G401 (cell line): ENCODE data around the gene TBRG4. TPM values are rescaled to one million over a fixed set of nuclear protein-coding genes. Genes with fewer than 3 reads are reported as not detected.
"Not testable (repeated sequence)": the region's sequence is repeated elsewhere in the genome, so short reads cannot be mapped to it uniquely, and the experiment has no call there.

ENCODE experiments used
- DNase-seq: peaks from one replicate; pipeline ENCODE4 v3.0.0-alpha.2; 2015; ENCODE audit warnings: low spot score
- in situ Hi-C: cut with HindIII; loops from 2 replicates; pipeline ENCODE4 v1.10.0; 2016; ENCODE audit warnings: low sequenced_read_pairs, mixed read lengths
- total RNA-seq: library from RNA; depleted of rRNA; stranded (reverse); fragments of >200 nt; shearing (Covaris generic); gene quantifications from 2 replicates; pipeline ENCODE4 v1.2.3, GENCODE V29; 2014

Gene TBRG4
- total RNA-seq, 1 experiment from 2014 or later = 136 TPM

DNA sequence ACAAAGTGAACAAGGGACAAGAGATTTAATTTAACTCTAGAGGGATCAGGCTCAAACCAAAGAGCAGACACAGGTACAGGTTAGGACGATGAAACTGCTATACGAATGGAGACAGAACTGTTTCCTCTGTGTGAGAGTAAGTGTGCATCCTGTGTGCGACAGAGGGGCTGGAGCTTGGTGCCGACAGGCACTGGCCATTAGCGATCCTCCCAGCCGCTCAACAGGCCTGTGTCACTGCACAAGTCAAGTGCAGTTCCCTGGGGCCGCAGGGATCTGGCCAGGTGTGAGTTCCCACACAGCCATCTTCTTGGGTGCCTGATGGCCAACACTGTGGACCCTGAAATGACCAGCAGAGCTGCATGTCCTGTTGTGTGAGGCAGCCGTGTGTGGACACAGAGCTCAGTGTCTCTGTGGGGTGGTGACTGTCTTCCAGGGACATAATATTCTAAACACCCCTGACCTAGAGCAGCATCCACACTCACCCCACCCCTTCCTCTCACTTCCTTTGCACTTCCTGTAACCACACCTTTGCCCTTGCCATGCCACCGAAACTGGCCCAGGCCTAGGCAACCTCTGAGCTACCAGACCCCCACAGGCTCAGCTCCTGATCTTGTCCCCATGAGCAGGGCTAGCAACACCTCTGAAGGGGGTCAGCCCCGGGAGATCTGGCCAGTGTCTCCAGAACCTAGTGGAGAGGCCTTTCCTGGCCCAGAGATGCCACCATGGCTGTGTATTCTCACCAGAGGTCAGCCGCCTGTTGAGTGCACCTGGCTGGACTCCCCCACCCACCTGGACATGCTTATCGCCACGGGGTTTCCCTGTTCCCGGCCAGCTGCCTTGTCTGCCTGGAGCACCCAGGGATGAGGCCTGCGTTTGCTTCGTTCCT lies 11.7 kb upstream of the TBRG4 start:
- in situ Hi-C loops = no loop called here
- no peak for DNase-seq

DNA sequence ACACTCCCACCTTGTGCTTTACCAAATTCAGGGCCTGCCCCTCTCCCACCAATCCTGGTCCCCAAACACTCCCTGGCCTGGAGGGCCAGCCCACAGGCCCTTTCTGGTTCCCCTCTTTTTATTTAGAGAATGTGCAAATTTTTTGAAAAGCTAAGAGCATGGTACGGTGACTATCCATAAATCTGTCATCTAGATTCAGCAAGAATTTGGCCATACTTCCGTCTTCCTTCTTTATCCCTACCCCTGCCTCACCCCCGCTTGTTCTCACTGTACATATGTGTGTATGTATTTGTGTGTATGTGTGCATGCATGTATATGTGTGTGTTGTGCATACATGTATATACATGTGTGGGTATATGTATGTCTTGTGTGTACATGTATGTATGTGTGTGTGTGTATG lies 8.1 kb upstream of the TBRG4 start:
- in situ Hi-C loops = no loop called here
- DNase-seq = no peak

DNA sequence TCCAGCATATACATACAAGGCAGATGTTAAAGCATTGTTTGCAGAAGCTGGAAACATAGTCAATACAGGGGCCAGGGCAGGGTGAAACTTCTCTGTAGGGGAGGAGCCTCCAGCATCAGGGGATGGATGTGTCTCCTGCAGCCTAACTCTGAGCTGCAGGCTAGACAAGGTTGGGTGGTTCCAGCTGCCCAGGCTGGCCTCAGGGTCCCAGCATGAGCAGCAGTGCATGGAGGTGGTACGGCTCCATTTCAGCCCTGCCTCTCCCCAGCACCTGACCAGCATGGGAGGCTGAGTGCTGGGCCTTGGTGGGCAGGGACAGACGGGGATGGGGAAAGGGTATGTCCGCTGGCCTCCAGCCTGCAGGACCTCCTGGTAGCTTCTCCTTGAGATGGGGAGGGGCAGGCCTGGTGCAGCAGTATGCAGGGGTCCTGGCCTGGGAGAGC lies 7.4 kb upstream of the TBRG4 start:
- in situ Hi-C loops = no loop called here
- DNase-seq = no peak

DNA sequence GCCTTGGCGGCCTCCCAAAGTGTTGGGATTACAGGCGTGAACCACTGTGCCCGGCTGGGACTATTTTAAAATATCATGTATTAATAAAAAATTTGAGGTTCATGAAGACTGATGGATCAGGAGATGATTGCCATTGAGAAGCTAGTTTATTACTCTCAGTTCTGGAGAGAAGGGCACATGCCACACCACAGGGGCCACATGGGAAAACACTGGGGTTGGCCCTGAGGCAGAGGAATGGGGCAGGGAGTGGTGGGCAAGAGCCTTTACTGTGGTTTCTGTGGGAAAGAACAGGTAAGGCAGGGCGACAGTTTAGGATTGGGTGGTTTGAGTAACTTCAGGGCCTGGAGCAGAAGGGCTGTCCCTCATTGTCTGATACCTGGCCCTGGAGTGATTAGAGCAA lies 6.8 kb upstream of the TBRG4 start:
- in situ Hi-C loops = no loop called here
- DNase-seq = no peak

DNA sequence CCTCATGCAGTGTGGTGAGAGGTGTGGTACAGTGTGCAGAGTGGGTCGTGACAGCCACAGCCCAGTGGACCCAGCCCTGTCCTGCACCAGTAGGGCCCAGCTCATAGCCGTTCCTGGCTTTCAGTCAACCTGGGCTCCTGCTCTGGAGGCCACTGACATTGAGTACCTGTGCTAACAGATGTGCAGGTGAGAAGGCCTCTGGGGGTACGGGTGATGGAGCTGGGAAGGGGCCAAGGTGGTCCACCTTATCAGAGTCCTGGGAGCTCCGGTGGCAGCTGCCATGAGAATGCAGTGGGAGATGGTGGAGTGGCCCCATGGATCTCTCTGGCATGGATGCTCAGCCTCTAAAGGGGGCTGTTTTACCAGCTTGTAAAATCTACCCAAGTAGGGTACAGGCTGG lies 6.1 kb upstream of the TBRG4 start:
- in situ Hi-C loops = no loop called here

DNA sequence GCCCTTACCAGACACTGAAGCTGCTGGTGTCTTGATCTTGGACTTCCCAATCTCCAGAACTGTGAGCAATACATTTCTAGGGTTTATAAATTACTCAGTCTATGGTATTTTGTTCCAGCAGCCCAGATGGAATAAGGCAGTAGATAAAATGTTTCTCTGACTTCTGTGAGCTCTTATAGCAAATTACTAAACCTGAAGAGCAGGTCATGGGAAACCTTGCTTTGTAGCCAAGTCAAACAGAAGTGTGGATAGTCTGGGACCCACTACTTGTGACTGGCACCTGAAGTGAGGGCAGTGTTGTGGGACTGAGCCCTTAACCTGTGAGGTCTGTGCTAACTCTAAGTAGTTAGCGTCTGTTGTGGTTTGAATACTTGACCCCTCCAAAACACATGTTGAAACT lies 4.6 kb upstream of the TBRG4 start:
- DNase-seq = no peak
- in situ Hi-C loops = no loop called here

More for the DNA sequence above, 6.1 kb upstream of the TBRG4 start:
- no peak for DNase-seq

DNA sequence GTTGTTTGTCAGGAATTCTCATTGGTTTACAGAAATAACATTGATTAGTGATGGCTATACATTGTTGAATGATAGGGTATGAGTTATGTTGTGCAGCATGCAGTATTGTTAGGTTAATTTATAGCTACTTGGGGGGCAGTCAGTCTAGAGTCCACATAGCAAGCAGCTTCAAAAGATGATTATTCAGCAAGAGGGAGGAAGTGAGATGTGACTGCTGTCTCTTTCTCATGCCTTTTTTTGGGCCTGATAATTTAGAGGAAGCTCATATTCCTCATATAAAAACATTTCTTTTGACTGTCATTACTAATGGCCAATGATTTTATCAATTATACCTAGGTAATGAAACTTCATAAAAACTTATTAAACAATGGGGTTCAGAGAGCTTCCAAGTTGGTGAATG lies 3.4 kb upstream of the TBRG4 start:
- in situ Hi-C loops = no loop called here
- DNase-seq = no peak

DNA sequence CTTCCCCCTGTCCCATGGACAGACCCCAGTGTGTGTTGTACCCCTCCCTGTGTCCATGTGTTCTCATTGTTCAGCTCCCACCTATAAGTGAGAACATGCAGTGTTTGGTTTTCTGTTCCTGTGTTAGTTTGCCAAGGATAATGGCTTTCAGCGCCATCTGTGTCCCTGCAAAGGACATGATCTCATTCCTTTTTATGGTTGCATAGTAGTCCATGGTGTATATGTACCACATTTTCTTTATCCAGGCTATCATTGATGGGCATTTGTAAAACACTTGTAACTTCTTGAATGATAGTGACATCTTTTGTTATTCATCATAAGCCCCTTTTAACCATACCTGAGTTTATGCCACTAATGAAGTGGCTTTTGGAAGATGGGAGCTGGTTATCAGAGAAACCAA lies 2.8 kb upstream of the TBRG4 start:
- in situ Hi-C loops, DNase-seq: not testable (repeated sequence)

DNA sequence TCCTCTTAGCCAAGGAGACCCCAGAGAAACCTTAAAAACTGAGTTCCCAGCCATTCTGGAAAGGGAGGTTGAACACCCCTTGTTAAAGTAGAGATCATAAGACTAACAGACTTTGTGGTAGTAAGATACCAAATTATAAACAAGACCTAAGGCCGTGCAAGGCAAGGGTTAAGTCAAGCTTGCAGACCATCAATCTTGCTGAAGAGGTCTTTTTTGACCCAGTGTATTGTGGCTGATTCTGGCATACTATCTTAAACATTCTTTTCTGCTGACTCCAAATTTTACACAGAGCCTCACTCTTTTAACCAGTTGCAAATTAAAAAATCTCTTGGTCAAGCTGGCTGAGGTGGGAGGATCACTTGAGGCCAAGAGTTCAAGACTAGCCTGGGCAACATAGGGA lies 1.2 kb upstream of the TBRG4 start:
- in situ Hi-C loops = no loop called here
- no peak for DNase-seq

DNA sequence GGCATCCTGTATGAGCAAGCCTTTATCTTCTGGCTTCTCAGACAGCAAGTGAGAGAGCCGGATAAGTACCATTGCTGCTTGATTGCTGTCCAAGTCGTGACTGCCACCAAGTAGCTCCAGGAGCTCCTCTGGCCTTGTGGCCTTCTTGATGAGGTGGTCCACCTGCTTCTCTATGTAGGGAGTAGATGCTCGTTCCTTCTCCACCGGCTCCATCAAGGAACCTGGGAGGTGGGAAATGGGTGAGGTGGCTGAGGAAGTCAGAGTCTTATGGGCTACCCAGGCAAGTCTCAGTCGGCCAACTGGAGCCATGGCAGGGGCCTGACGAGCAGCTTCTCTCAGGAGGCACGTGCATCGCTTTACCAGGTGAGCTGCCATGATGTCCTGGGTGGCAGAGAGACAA lies 2.6 kb downstream of the TBRG4 start:
- in situ Hi-C loops = no loop called here
- DNase-seq = no peak

DNA sequence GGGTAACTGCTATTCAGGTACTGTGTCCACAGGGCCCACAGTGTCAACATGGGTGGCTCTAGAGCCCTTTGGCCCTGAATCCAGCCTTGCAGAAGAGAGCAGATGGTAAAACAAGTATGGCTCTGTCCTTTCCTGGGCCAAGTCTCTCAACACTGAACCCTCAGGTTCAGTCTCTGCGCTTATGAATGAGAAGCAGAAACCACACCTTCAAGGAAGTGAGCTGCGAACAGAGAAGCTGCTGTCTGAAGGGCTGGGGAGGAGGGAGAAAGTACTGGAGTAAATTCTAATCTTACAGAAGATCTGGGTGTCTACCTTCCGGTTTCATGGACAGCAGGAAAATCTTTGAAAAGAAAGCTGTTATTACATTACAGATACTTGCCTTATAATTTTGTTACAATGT lies 4.1 kb downstream of the TBRG4 start:
- no peak for DNase-seq
- in situ Hi-C loops = no loop called here

DNA sequence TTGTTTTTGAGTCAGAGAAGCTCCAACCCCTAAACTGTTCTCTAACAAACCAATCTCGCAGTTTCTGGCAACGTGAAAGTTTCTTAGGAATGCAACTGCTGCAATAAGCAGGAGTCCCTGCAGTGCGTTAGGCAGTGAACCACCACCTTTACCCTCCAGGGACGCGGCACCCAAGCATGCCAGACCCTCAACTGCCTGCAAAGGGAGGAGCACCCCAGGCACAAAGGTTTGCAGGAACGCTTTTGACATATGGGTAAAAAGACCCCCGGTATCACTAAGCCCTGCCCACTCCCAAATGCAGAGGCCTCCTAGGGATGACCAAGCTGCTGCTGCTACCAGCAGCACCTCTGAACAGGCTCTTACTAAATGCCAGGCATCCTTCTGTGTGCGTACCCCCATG lies 4.7 kb downstream of the TBRG4 start:
- in situ Hi-C loops = no loop called here
- DNase-seq = no peak

DNA sequence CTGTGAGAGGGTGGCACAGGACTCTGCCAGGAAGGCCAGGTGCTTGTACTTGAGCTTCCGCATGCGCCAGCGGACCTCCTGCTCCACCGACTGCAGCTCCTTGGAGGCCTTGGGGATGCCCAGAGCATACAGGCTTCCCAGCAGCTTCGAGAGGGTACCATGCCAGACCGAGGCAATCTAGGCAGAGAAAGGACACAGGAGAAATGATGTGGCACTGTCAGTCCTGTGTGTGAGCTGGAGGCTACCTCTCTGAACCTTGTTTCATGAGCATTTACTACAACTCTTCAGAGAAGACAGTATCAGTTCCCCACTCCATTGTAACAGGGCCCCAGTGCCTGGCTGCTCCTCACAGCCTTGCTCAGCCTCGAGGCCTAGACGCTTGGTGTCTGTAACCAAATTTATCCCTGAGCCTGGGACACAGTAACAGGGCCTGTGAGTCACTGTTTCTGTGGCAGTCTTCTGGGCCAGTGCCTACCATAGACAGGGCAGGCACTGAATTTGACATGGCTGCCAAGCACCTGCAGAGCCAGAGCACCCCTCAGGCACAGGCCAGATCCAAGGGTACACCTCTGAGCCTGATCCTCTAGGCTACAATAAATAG lies 5.8 kb downstream of the TBRG4 start:
- DNase-seq = no peak
- in situ Hi-C loops = no loop called here

DNA sequence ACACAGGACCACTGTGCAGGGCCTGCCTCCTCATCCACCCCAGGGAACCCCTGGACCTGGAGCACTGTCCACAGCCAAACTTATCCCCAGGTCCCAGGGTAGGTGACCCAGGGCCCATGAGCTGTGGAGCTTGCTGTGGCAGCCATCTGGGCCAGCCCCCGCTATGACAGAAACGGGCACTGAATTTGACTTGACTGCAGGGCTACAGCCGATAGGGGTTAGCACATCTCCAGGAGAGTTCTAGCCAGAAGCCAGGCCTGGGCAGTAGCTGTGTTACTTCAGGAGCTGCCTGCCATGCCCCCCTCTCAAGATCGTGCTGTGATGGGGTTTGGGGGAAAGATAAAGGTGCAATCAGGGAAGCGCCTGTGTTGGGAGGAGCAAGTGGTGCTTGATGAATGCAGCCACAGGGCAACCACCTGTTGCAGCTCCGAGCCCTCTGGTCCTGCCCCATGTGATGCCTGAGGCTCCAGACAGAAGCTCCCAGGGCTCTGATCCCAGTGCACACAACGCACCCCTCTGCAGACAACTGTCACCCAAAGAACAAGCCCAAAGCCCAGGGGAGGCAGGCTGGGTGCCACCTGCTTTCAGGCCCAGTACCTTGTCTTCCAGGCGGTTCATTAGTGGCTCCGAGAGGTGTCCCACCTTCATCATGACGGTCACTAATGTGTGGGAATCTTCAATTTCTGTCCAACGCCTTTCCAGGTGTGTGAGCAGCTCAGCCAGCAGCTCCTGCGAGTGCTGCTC lies 6.5 kb downstream of the TBRG4 start:
- no peak for DNase-seq
- in situ Hi-C loops = no loop called here

DNA sequence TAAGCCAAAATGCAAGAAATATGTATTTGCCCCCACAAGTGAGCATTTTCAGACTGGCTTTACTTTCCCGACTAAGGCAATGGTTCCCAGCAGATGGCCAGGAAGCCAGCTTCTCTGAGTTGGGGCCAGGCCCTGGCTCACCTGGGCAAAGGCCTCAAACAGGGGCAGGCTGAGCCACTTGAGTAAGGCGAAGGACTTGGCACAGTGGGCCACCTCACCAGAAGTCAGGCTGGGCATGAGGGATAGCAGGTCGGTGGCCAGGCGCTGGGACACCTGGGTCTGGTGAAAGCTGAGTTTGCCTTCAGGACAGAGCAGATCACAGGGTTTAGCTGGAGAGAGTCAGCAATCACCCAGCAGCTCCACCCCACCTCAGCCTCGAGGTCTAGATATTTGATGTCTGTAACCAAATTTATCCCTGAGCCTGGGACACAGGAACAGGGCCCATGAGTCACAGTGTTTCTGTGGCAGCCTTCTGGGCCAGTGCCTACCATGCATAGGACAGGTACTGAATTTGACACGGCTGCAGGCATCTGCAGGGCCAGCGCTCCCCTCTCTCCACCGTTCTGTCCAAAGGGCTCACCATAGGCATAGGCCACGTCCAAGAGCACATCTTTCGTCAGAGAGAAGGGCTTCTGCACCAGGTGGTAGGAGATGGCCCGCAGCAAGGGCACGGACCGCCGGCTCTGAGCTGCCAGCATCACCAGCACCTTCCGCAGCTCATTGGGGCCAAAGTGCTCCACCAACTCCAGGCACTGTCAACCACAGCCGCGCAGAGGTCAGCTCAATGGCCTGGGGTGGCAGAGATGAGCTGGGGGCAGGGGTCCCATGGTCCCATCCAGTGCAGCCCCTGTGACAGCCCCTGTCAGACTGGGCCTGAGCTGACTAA lies 7.3 kb downstream of the TBRG4 start:
- in situ Hi-C loops = no loop called here
- no peak for DNase-seq

DNA sequence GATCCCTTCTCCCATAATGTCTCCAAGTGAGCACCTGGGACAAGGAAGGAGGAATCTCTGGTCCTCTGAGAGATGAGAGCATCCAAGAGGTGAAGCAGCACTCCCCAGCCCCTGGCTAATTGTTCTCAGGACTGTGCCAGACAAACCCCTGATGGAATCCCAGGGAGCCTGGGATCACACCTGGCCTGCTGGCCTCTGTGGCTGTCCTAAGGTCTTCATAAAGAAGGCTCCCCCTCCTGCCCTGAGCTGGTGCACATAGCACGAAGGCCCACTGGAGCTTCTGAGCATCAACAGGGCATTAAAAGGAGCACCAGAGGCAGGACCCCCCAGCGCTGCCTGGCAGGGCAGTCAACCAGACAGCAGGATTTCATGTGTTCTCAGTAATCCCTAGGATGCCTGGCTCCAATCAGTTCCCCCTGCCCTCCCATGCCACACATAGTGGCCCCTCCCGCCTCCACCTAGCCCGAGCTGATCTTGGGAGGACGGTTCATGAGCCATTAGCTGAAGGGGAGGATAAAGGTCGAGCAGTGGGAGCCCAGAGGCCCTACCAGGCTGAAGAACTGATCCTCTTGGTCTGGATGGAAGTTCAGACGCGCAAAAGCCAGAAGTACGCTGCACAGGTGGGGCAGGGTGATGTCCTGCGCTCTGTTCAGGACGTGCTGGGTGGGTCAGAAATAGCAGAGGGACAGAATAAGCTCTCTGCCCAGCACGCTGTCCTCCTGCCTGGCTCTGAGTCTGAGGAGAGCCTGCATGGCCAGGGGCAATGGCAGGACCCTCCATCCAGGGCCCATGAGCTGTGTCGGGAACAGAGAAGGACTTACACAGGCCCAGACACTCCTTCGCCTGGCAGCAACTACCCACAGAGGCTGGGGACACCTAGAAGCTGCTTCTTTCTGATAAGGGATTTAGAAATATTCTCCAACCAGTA lies 8.4 kb downstream of the TBRG4 start:
- DNase-seq = no peak
- in situ Hi-C loops = no loop called here

DNA sequence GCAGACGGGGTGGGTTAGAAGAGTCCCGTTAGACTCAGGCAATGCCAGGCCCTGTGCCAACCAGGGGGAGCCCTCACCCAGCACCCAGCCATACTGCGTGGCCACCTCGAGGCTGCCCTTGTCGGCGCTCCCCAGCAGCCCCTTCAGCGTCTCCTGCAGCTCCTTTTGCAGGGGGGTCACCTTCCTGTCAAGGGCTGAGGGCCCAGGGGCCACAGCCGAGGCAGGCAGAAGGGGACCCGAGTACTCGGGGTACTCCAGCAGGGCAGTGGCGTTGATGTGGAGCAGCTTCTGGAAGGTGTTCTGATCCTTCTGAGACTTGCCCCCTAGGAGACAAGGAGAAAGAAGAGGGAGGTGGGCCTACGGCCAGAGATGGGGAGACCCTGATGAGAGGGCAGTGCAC lies 9.7 kb downstream of the TBRG4 start:
- no peak for DNase-seq
- in situ Hi-C loops = no loop called here

DNA sequence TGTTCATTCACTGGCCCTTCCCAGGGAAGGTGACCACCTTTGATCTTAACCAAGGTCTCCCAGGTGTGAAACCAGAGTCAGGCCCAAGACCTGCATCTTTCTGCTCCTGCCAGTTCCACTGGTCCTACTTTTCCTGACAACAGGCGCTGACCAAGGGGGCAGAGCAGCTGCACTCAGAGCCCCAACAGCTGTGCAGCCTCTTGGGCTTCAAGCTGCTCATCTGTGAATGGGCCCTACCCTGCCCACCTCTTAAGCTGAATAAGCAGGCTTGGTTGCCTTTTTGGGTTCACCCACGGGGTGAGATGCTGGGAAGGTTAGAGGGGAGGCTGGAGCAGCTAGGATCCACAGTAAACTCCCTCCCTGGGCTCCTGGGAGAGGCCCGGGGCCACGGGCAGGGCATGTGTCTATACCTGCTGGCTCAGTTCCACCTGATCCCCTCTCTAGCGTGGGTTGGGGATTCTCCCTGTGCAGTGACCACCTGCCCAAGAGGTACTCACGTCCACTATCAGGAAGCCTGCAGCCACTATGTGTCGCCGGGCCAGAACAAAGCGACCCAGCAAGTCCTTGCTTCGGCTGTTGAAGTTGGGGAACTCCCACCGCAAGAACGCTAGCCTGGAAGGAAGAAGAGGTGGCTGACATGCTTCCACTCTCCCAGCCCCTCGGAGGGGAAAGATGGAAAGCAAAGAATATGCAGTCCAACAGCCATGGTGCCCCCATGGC lies 10.6 kb downstream of the TBRG4 start:
- in situ Hi-C loops = no loop called here
- DNase-seq = no peak
